Left lung (tissue), 10 donors: ENCODE data around the gene CLEC2L. TPM values are rescaled to one million over a fixed set of nuclear protein-coding genes. Genes with fewer than 3 reads are reported as not detected.
"Not testable (repeated sequence)": the region's sequence is repeated elsewhere in the genome, so short reads cannot be mapped to it uniquely, and the experiment has no call there.

Experiments used
- ATAC-seq: fragments of 200-7000 bp; cut with Tn5 transposase; one replicate; pipeline ENCODE4 v1.9.1; 2020; ENCODE audit warnings: moderate library complexity
- DNase-seq, 4 donors: peaks; one replicate each; pipeline ENCODE4 v3.0.0-alpha.2; 2013 to 2020
- H3K27ac ChIP-seq, 2 donors: fragments of 200-600 bp; sonication (generic) in 1 of 2; one replicate each; pipeline versions ENCODE4 v1.5.0 to v1.8.0; 2020 to 2021
- H3K27me3 ChIP-seq, 2 donors: fragments of 200-600 bp; sonication (generic) in 1 of 2; one replicate each; pipeline versions ENCODE4 v1.5.0 to v1.8.0; 2020 to 2021
- H3K36me3 ChIP-seq, 2 donors: fragments of 200-600 bp; sonication (generic) in 1 of 2; one replicate each; pipeline versions ENCODE4 v1.5.0 to v1.8.0; 2020 to 2021
- H3K4me1 ChIP-seq, 2 donors: fragments of 200-600 bp; one replicate each; pipeline ENCODE4 v1.8.0; 2021
- H3K4me3 ChIP-seq, 2 donors: fragments of 200-600 bp; sonication (generic) in 1 of 2; one replicate each; pipeline versions ENCODE4 v1.5.0 to v1.8.0; 2020 to 2021; ENCODE audit warnings: mild to moderate bottlenecking in 1 of 2
- H3K9me3 ChIP-seq, 2 donors: fragments of 200-600 bp; sonication (generic) in 1 of 2; one replicate each; pipeline versions ENCODE4 v1.5.0 to v1.8.0; 2020 to 2021
- intact Hi-C, 2 donors: fragments of 100-400 bp; cut with DNase I; formaldehyde crosslinking; loops; one replicate each; pipeline versions ENCODE4 v1.11.2 to v1.14.2; 2022
- polyA plus RNA-seq, 6 donors: library from polyadenylated mRNA; unstranded; fragments of 120-200 nt; gene quantifications; one replicate each; pipeline ENCODE4 v1.2.1, GENCODE V29; 2013; ENCODE audit not compliant: insufficient read length in 6 of 6
- total RNA-seq, 2 donors: library from RNA; stranded (reverse); fragmentation: NEBNext Ultra II Directional; extraction: Animal tissue kit (Norgen Biotek cat#: 25700); gene quantifications; one replicate each; pipeline ENCODE4 v1.2.1, GENCODE V29; 2021
- TF ChIP-seq, protein P1 (sequence below), 2 donors: fragments of 200-600 bp; sonication (generic) in 1 of 2; IDR thresholded peaks; one replicate each; pipeline versions ENCODE4 v1.5.0 to v1.8.0; 2021; ENCODE audit warnings: antibody characterized with exemption in 2 of 2
- donor health status: DM: no; HTN: yes; CAD: no.
- donor health status: DM: no; HTN: no; CAD: no.

The CLEC2L gene
- total and polyA plus RNA-seq, 8 donors, result 0.20 to 0.45 (median 0.35) TPM; not detected in 1

DNA sequence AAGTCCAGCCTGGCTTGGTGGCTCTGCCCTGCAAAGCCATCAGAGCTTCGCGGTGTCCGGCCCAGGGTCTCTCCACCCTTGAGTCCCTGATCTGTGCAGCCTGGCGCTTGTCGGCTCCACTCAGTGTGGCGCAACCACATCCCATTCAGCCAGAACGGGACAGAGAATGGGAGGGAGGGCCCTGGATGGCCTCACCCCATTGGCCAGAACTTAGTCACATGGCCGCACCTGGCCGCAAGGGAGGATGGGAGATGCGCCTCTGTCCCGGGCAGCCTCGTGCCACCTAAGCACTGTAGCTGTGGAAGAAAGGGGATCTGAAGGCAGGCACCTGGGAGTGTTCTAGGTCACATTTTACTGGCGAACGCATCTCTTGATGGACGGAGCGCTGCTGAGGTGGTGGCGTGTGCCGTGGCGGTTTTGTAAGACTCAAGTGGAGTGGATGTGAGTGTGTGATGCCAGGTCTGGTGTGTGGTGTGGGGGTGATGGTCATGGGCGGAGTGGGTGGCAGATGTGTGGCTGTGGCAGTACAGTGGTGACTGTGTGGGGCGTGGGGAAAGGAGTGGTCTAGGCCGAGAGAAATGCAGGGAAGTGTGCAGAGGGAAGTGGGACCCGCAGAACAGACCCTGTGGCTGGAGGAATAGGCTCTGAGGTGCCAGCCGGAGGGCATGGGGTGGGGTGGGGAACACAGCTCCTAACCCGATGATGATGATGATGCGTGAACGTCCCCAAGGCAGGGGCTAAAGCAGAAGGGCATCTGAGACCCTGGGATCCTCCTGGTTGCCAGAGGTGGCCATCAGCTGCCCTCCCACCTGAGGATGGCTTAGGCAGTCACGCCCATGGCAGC lies 19.0 kb downstream of the CLEC2L start:
- no peak overlapping the region for H3K4me3 ChIP-seq
- no peak for ATAC-seq
- no peak overlapping the region for H3K27ac ChIP-seq
- no peaks in the 10 kb centered on the region for H3K9me3 ChIP-seq
- H3K36me3 ChIP-seq, result no peaks in the 10 kb centered on the region
- DNase-seq, result no peak
- intact Hi-C loops, result no loop called here
- H3K27me3 ChIP-seq, result no peaks in the 10 kb centered on the region
- H3K4me1 ChIP-seq, result no peaks in the 10 kb centered on the region
- TF ChIP-seq, protein P1, sequence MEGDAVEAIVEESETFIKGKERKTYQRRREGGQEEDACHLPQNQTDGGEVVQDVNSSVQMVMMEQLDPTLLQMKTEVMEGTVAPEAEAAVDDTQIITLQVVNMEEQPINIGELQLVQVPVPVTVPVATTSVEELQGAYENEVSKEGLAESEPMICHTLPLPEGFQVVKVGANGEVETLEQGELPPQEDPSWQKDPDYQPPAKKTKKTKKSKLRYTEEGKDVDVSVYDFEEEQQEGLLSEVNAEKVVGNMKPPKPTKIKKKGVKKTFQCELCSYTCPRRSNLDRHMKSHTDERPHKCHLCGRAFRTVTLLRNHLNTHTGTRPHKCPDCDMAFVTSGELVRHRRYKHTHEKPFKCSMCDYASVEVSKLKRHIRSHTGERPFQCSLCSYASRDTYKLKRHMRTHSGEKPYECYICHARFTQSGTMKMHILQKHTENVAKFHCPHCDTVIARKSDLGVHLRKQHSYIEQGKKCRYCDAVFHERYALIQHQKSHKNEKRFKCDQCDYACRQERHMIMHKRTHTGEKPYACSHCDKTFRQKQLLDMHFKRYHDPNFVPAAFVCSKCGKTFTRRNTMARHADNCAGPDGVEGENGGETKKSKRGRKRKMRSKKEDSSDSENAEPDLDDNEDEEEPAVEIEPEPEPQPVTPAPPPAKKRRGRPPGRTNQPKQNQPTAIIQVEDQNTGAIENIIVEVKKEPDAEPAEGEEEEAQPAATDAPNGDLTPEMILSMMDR (IDR thresholded peaks at IDR 0.05), result no peak

DNA sequence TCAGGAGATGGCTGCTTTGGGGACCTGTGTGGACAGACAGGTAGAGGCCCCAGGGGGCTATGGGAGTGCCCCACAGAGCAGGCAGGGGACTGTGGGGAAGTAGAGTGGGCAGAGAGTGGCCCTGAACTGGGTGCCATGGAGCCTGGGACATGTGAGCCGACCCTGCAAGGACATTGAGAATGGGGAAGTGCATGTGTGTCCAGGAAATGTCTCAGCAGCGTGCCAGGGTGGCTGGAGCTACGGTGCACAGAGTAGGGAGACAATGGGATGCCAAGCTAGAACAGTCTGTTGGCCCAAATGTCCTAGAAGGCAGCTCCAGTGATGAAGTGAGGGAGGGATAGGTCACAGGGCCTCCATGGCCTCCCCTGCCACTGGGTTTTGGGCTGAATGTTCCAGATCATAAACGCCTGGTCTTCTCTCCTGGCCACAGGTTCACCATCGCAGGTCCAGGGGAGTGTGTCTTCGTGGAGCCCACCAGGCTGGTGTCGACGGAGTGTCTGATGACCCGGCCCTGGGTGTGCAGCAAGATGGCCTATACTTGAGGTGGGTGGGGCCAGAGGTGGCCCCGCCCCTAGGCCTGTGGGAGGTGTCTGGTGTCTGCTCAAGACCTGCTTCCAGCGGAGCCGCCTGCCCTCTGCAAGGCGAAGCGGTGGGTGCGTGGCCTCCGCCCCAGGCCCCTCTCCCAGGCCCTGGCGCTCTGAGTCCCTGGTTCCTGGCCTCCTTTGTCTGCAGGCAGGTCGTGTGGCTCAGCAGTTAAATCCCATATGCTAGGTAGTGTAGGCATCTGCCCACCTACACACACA lies 20.5 kb downstream of the CLEC2L start:
- Histone ChIP-seq H3K27ac (no peak overlapping the region), H3K4me3 (no peak overlapping the region), H3K36me3 (no peaks in the 10 kb centered on the region), H3K27me3 (no peaks in the 10 kb centered on the region), H3K9me3 (no peaks in the 10 kb centered on the region), H3K4me1 (no peaks in the 10 kb centered on the region)
- ATAC-seq (no peak), DNase-seq (no peak)
- TF ChIP-seq, protein P1 (IDR thresholded peaks at IDR 0.05), result no peak
- intact Hi-C loops, result no loop called here

DNA sequence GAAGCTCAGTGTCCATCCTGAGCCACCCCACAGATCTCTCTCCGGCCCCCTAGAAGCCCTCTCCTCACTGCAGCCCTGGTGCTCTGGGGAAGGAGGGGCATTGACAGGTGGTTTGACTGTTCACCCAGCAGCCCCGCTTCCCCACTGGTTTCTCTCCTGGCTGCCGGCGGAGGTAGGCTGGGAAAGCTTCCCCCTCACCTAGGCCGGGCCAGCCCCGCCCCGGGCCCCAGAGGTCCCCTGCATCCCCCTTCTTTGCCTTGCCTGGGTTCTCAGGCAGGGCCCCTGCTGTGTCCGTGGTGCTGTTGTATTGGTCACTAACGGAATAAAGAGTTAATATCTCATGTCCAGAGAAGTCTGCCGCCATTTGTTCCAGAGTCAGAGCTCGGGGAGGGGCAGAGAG lies 21.2 kb downstream of the CLEC2L start:
- no peak overlapping the region for H3K27ac ChIP-seq
- H3K27me3 ChIP-seq, result no peaks in the 10 kb centered on the region
- no peak for DNase-seq
- TF ChIP-seq, protein P1 (IDR thresholded peaks at IDR 0.05), result no peak
- H3K4me1 ChIP-seq, result no peaks in the 10 kb centered on the region
- intact Hi-C loops, result no loop called here
- no peaks in the 10 kb centered on the region for H3K9me3 ChIP-seq
- ATAC-seq, result no peak
- no peaks in the 10 kb centered on the region for H3K36me3 ChIP-seq
- H3K4me3 ChIP-seq, result no peak overlapping the region

DNA sequence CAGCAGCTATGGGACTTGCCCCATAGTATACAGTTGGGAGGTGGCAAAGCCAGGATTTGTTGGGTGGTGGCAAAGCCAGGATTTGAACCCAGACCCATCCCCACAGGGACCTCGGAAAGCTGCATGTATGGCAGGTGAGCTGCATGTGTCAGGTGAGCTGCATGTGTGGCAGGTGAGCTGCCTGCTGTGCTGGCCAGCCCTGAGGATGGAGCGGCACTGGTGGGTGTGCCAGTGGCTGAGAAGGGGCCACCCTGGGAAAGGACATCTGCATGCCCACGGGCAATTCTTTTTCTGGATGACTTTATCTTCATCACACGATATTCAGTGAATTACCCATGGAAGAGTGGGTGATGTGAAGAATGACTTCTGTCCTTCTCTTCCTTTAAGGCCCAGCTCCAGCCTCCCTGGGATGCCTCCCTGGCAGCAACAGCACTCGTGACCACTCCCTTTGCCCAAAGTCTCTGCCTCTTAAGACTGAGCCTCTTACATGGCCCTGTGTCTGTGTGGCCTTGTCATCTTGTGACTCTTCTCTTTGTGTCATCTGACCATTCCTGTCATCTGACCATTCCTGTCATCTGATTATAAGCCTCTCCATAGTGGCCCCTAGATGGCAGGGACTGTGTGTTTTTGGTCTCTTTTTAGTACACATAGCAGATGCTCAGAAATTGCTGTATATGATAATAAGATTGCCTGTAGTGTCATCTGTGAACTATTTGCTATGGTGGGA lies 25.0 kb downstream of the CLEC2L start:
- no peak overlapping the region for H3K27ac ChIP-seq
- TF ChIP-seq, protein P1 (IDR thresholded peaks at IDR 0.05), result no peak
- H3K4me3 ChIP-seq, result no peak overlapping the region
- H3K9me3 ChIP-seq, result no peaks in the 10 kb centered on the region
- no peaks in the 10 kb centered on the region for H3K36me3 ChIP-seq
- intact Hi-C loops, result no loop called here
- H3K27me3 ChIP-seq, result no peaks in the 10 kb centered on the region
- no peak for ATAC-seq
- DNase-seq, result no peak
- no peaks in the 10 kb centered on the region for H3K4me1 ChIP-seq

DNA sequence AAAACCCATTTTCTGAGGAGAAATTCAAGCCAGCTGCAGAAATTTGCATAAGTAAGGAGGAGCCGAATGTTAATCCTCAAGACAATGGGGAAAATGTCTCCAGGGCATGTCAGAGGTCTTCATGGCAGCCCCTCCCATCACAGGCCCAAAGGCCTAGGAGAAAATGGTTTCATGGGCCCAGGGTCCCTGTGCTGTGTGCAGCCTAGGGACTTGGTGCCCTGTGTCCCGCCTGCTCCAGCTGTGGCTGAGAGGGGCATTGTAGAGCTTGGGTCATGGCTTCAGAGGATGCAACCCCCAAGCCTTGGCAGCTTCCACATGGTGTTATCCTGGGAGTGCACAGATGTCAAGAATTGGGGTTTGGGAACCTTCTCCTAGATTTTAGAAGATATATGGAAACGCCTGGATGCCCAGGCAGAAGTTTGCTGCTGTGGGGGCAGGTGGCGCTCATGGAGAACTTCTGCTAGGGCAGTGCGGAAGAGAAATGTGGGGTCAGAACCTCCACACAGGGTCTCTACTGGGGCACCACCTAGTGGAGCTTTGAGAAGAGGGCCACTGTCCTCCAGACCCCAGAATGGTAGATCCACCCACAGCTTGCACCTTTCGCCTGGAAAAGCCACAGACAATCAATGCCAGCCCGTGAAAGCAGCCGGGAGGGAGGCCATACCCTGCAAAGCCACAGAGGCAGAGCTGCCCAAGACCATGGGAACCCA lies 30.7 kb downstream of the CLEC2L start:
- H3K4me1 ChIP-seq, H3K27ac ChIP-seq, H3K36me3 ChIP-seq, H3K4me3 ChIP-seq, DNase-seq, H3K27me3 ChIP-seq, H3K9me3 ChIP-seq, ATAC-seq, intact Hi-C loops: not testable (repeated sequence)
